ENCODE results near the gene USP34.
A peak's percentile ranks its signal among the peaks of the same experiment; 100 is the strongest.

The USP34 gene

DNA sequence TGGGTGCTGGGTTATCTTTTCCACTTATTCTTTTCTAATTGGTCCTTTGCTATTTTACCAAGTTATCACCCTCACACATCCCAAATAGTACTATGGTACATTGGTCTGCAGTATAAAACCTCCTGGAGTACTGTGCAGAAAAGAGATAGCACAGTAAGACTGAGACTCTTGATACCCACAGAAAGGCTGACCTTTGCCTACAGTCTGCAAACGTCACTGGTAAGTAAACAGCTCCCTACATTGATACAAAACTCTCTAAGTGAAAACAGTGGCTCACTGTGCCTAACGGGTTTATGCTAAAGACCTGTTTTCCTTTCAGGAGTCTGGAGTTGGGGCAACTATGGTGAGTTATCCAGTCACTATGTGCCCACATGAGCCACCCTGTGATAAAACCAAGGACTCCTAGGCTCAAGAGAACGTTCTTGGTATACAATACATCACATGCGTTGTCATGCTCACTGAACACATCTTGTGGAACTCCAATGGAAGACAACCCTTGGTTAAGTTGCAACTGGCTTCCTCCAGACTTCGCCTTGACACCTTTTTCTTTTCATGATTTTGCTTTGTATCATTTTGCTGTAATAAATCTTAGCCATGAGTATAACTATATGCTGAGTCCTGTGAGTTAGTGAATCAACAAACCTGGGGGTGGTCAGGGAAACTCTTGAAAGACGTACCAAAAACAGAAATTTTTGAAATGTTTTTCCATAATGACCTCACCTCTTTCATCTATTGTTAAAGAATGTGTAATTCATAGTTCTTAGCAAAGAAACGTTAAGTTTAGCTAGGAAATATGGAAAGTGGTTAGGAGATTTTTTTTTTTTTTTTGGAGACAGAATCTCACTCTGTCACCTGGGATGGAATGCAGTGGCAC is 204.0 kb downstream of the USP34 start:
- TF ChIP-seq, protein P1, sequence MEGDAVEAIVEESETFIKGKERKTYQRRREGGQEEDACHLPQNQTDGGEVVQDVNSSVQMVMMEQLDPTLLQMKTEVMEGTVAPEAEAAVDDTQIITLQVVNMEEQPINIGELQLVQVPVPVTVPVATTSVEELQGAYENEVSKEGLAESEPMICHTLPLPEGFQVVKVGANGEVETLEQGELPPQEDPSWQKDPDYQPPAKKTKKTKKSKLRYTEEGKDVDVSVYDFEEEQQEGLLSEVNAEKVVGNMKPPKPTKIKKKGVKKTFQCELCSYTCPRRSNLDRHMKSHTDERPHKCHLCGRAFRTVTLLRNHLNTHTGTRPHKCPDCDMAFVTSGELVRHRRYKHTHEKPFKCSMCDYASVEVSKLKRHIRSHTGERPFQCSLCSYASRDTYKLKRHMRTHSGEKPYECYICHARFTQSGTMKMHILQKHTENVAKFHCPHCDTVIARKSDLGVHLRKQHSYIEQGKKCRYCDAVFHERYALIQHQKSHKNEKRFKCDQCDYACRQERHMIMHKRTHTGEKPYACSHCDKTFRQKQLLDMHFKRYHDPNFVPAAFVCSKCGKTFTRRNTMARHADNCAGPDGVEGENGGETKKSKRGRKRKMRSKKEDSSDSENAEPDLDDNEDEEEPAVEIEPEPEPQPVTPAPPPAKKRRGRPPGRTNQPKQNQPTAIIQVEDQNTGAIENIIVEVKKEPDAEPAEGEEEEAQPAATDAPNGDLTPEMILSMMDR (IDR thresholded peaks at IDR 0.05; ENCODE audit: low read depth, low read length), result no peak
- in situ Hi-C loops (cut with HindIII; ENCODE audit: low sequenced_read_pairs), result no loop called here
- no peak overlapping the region for H3K4me3 ChIP-seq (ENCODE audit: low read depth, low read length)
- DNase-seq (ENCODE audit: low read depth, low spot score), result no peak

DNA sequence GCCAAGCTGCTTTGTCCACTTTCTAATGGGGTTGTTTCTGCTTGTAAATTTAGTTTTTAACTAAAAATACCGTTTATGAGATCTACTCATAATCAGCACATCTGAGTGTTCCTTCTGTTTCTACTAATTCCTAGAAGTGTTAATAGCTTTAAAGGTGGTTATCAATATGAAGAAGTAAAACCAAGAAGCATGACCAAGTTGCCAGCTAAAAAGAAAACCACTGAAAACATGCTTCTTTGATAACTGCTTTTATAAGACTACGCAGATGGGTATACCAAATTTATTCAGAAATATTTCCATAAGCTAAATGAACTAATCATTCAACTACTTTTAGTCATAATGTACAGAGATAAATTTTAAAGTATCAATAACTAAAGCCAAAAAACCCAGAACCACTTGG is 207.1 kb downstream of the USP34 start:
- DNase-seq (ENCODE audit: low read depth, low spot score), result no peak
- H3K4me3 ChIP-seq (ENCODE audit: low read depth, low read length), result no peak overlapping the region
- TF ChIP-seq, protein P1 (IDR thresholded peaks at IDR 0.05; ENCODE audit: low read depth, low read length), result no peak
- in situ Hi-C loops (cut with HindIII; ENCODE audit: low sequenced_read_pairs), result no loop called here

DNA sequence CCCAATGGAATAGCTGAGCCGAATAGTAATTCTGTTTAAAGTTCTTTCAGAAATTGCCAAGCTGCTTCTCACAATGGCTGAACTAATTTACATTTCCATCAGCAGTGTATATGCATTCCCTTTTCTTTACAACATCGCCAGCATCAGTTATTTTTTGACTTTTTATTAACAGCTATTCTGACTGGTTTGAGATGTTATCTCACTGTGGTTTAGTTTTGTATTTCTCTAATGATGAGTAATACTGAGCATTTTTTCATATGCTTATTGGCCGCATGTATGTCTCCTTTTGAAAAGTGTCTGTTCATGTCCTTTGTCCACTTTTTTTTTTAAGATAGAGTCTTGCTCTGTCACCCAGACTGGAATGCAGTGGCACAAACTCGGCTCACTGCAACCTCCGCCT is 208.2 kb downstream of the USP34 start:
- DNase-seq (ENCODE audit: low read depth, low spot score), result no peak
- no peak overlapping the region for H3K4me3 ChIP-seq (ENCODE audit: low read depth, low read length)
- TF ChIP-seq, protein P1 (IDR thresholded peaks at IDR 0.05; ENCODE audit: low read depth, low read length), result no peak
- in situ Hi-C loops (cut with HindIII; ENCODE audit: low sequenced_read_pairs), result no loop called here

DNA sequence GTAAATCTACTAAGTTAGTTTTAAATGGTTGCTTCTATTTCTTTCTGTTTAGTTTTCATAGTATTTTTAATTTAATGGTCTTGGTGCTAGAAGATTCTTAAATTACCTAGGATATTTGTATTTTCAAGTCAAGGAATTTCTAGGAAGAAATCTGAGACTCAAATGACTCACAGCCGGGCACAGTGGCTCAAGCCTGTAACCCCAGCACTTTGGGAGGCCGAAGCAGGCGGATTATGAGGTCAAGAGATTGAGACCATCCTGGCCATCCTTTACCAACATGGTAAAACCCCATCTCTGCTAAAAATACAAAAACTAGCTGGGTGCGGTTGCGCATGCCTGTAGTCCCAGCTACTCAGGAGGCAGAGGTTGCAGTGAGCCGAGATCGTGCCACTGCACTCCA is 213.4 kb downstream of the USP34 start:
- DNase-seq (ENCODE audit: low read depth, low spot score), result no peak
- TF ChIP-seq, protein P1 (IDR thresholded peaks at IDR 0.05; ENCODE audit: low read depth, low read length), result no peak
- in situ Hi-C loops (cut with HindIII; ENCODE audit: low sequenced_read_pairs), result no loop called here

DNA sequence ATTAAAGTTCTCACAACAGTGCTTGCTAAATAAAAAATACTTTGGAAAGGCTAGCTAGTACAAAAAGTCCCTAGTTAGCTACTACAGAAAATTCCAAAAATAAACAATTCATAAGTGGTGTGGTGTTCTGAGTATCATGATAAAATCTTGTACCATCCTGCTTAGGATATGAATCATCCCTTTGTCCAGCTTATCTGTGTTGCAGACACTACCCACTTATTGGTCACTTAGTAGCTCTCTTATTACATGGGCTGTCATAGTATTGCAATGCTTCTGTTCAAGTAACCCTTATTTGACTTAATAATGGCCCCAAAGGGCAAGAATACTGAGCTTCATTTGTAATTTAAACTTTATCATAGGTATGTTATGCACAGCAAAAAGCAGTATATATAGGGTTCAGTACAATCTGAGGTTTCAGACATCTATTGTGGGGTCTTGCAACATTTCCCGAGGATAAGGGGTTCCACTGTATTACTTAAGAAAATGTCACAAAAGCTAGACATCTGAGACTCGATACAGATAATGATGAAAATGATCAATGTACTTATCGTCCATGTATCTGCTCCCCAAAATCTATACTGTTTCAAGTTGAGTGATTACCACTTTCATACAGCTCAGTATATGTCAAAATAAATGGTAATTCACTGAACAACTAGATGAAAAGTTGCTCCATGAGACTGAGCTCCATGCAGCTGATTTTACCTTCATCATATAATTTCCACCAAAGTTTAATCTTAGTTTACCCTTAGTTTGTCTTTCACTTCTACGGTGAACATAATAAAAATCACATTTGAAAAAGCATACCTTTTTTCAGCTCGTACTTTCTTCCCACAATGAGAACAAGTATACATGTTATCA is 215.1 kb downstream of the USP34 start:
- no peak overlapping the region for H3K4me3 ChIP-seq (ENCODE audit: low read depth, low read length)
- in situ Hi-C loops (cut with HindIII; ENCODE audit: low sequenced_read_pairs), result no loop called here
- TF ChIP-seq, protein P1 (IDR thresholded peaks at IDR 0.05; ENCODE audit: low read depth, low read length), result no peak
- peak; percentile 58 for DNase-seq (ENCODE audit: low read depth, low spot score)

More for the DNA sequence above, 213.4 kb downstream of the USP34 start:
- H3K4me3 ChIP-seq (ENCODE audit: low read depth, low read length), result no peak overlapping the region

DNA sequence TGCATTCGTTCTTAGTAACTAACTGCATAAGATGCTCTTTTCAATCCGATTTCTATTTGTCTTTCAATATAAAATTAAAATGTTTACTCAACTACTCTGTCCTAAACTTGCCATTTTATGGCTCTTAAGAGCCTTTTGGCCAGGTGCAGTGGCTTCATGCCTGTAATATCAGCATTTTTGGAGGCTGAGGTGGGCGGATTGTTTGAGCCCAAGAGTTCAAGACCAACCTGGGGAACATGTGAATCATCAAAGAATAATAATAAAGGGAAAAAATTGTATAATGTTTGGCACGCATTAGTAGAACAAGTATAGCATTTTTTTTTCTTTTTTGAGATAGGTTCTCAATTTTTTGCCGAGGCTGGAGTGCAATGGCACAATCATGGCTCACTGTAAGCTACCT is 216.4 kb downstream of the USP34 start:
- TF ChIP-seq, protein P1 (IDR thresholded peaks at IDR 0.05; ENCODE audit: low read depth, low read length), result no peak
- in situ Hi-C loops (cut with HindIII; ENCODE audit: low sequenced_read_pairs), result no loop called here
- H3K4me3 ChIP-seq (ENCODE audit: low read depth, low read length), result no peak overlapping the region
- DNase-seq (ENCODE audit: low read depth, low spot score), result no peak
